GM19372 (cell line): ENCODE data around the gene PRKCQ.

Experiments used
- ATAC-seq: cut with Tn5 transposase; IDR thresholded peaks from one replicate; pipeline ENCODE4 v1.9.1; 2021; ENCODE audit warnings: mild to moderate bottlenecking, low read depth, moderate library complexity; ENCODE audit not compliant: unreplicated experiment

Gene PRKCQ

GRCh38 chr10:6528198-6528950, 51.7 kb downstream of the PRKCQ start:
- ATAC-seq = no peak

- ATAC-seq = no peak
These were observed 54.4 kb downstream of the PRKCQ start for GRCh38 chr10:6525599-6526165.

GRCh38 chr10:6522230-6522629, 57.8 kb downstream of the PRKCQ start:
- no peak for ATAC-seq

GRCh38 chr10:6520138-6520537, 59.9 kb downstream of the PRKCQ start:
- no peak for ATAC-seq

- ATAC-seq = no peak
These were observed 61.2 kb downstream of the PRKCQ start for GRCh38 chr10:6518791-6519429.

GRCh38 chr10:6516929-6517284, 63.2 kb downstream of the PRKCQ start:
- no peak for ATAC-seq

- no peak for ATAC-seq
These were observed 63.7 kb downstream of the PRKCQ start for GRCh38 chr10:6516281-6516928.

- ATAC-seq = no peak
These were observed 65.0 kb downstream of the PRKCQ start for GRCh38 chr10:6514844-6515780.

GRCh38 chr10:6514180-6514579, 65.9 kb downstream of the PRKCQ start:
- ATAC-seq = no peak

GRCh38 chr10:6513476-6513875, 66.6 kb downstream of the PRKCQ start:
- no peak for ATAC-seq

GRCh38 chr10:6512182-6512581, 67.9 kb downstream of the PRKCQ start:
- no peak for ATAC-seq

- ATAC-seq = no peak
These were observed 68.7 kb downstream of the PRKCQ start for GRCh38 chr10:6511347-6511746.

- ATAC-seq = no peak
These were observed 72.8 kb downstream of the PRKCQ start for GRCh38 chr10:6507311-6507710.

- ATAC-seq = no peak
These were observed 74.8 kb downstream of the PRKCQ start for GRCh38 chr10:6505300-6505699.

GRCh38 chr10:6504296-6504695, 75.8 kb downstream of the PRKCQ start:
- no peak for ATAC-seq

- ATAC-seq = no peak
These were observed 76.9 kb downstream of the PRKCQ start for GRCh38 chr10:6503171-6503570.

GRCh38 chr10:6501931-6502330, 78.1 kb downstream of the PRKCQ start:
- no peak for ATAC-seq

GRCh38 chr10:6499974-6500373, 80.1 kb downstream of the PRKCQ start:
- ATAC-seq = no peak

- ATAC-seq = no peak
These were observed 81.3 kb downstream of the PRKCQ start for GRCh38 chr10:6498771-6499170.

GRCh38 chr10:6497620-6498019, 82.5 kb downstream of the PRKCQ start:
- no peak for ATAC-seq
